ENCODE data around the gene IMMP2L.
"Not testable (repeated sequence)": the region's sequence is repeated elsewhere in the genome, so short reads cannot be mapped to it uniquely, and the experiment has no call there.

- not testable (repeated sequence) for TF ChIP-seq CTCF (IDR thresholded peaks at IDR 0.05; ENCODE audit: extremely low read depth in 1 of 2, insufficient read depth in 1 of 2, low read depth in 1 of 2, low read length in 2 of 2); POLR2A (IDR thresholded peaks at IDR 0.05; ENCODE audit: low read depth, low read length)
These were observed 56.9 kb downstream of the IMMP2L start for GRCh38 chr7:111505422-111505821.
